ENCODE data around the gene SAXO1. TPM values are rescaled to one million over a fixed set of nuclear protein-coding genes. Genes with fewer than 3 reads are reported as not detected.

SAXO1 gene
- total RNA-seq, 1 experiment from 2014 or later: 0.09 TPM

GRCh38 chr9:18981476-18982261 lies 51.3 kb downstream of the SAXO1 start:
- TF ChIP-seq ATF2 (CRISPR knock-in tag; IDR thresholded peaks at IDR 0.05; ENCODE audit: borderline replicate concordance, low read depth): no peak
- TF ChIP-seq ATF6 (CRISPR knock-in tag; IDR thresholded peaks at IDR 0.05): no peak
- TF ChIP-seq OVOL2 (CRISPR knock-in tag; IDR thresholded peaks at IDR 0.05; ENCODE audit: borderline replicate concordance): no peak
- TF ChIP-seq FOXP1 (CRISPR knock-in tag; IDR thresholded peaks at IDR 0.05; ENCODE audit: borderline replicate concordance): no peak
- no peak for TF ChIP-seq SP1 (CRISPR knock-in tag; conservative IDR thresholded peaks at IDR 0.05)
- TF ChIP-seq MXD4 (CRISPR knock-in tag; IDR thresholded peaks at IDR 0.05; ENCODE audit: borderline replicate concordance): no peak
- TF ChIP-seq JUN (CRISPR knock-in tag; IDR thresholded peaks at IDR 0.05): no peak
- no peak for TF ChIP-seq NR3C1 (CRISPR knock-in tag; conservative IDR thresholded peaks at IDR 0.05; ENCODE audit: low read depth)
- no peak for TF ChIP-seq ZNF423 (CRISPR knock-in tag; IDR thresholded peaks at IDR 0.05)
- no peak overlapping the region; the same call in 1 of the 2 replicates for H3K27ac Mint-ChIP-seq
- H3K4me3 Mint-ChIP-seq: no peak overlapping the region
- H3K9me3 Mint-ChIP-seq: peaks cover 13% of the 10 kb centered on the region
- ATAC-seq: no peak
- peaks cover 11% of the 10 kb centered on the region; the same call in 1 of the 2 replicates for H3K36me3 Mint-ChIP-seq
- DNase-seq (ENCODE audit: low spot score): no peak
- CTCF ChIA-PET: interaction anchor here (1.4 kb wide), 1 partner anchor 483 kb away, joined by 3 read pairs; no protein-coding TSS in a partner anchor
- POLR2A ChIA-PET: no interaction called here
- peaks cover 9% of the 10 kb centered on the region for H3K4me1 Mint-ChIP-seq
- no peaks in the 10 kb centered on the region for H3K27me3 Mint-ChIP-seq (ENCODE audit: low read depth)

- peaks cover 13% of the 10 kb centered on the region for H3K9me3 Mint-ChIP-seq
- ATAC-seq (no peak), DNase-seq (ENCODE audit: low spot score) (no peak)
- no peak for TF ChIP-seq NR1H2 (CRISPR knock-in tag; IDR thresholded peaks at IDR 0.05)
- no peak for TF ChIP-seq IRF1 (CRISPR knock-in tag; IDR thresholded peaks at IDR 0.05)
- no peak for TF ChIP-seq IRF2 (CRISPR knock-in tag; IDR thresholded peaks at IDR 0.05; ENCODE audit: borderline replicate concordance, low read depth)
- TF ChIP-seq ESRRA (CRISPR knock-in tag; IDR thresholded peaks at IDR 0.05; ENCODE audit: borderline replicate concordance): no peak
- TF ChIP-seq ZNF263 (CRISPR knock-in tag; IDR thresholded peaks at IDR 0.05; ENCODE audit: low read depth): no peak
- no peak for TF ChIP-seq GABPB1 (CRISPR knock-in tag; IDR thresholded peaks at IDR 0.05)
- no peak for TF ChIP-seq KAT7 (CRISPR knock-in tag; IDR thresholded peaks at IDR 0.05; ENCODE audit: borderline replicate concordance)
- no peak for TF ChIP-seq MLX (CRISPR knock-in tag; IDR thresholded peaks at IDR 0.05)
- TF ChIP-seq HMGA2 (CRISPR knock-in tag; IDR thresholded peaks at IDR 0.05): no peak
- TF ChIP-seq ZNF121 (CRISPR knock-in tag; IDR thresholded peaks at IDR 0.05): no peak
- TF ChIP-seq ZMAT4 (CRISPR knock-in tag; IDR thresholded peaks at IDR 0.05): no peak
- TF ChIP-seq GRHL2 (CRISPR knock-in tag; IDR thresholded peaks at IDR 0.05; ENCODE audit: insufficient replicate concordance, severe bottlenecking): no peak
- peaks cover 9% of the 10 kb centered on the region for H3K4me1 Mint-ChIP-seq
- no peak overlapping the region for H3K27ac Mint-ChIP-seq
- peaks cover 11% of the 10 kb centered on the region; the same call in 1 of the 2 replicates for H3K36me3 Mint-ChIP-seq
- H3K27me3 Mint-ChIP-seq (ENCODE audit: low read depth): no peaks in the 10 kb centered on the region
- H3K4me3 Mint-ChIP-seq: no peak overlapping the region
- ChIA-PET POLR2A (no interaction called here), CTCF (interaction anchor here (0.6 to 1.4 kb wide), 3 partner anchors 71 to 485 kb away, joined by 4 to 7 read pairs (median 6); no protein-coding TSS in a partner anchor)
Observed at GRCh38 chr9:18980189-18980588, 52.8 kb downstream of the SAXO1 start.
